GM12878 (cell line): ENCODE results near the gene SDF4.

ENCODE experiments used
- BRCA1 ChIP-seq: IDR thresholded peaks from 2 replicates; pipeline ENCODE4 v1.6.1; 2011; ENCODE audit warnings: low read depth, low read length, improper control_type of control experiment
- GATAD2B ChIP-seq: fragments of 450-650 bp; conservative IDR thresholded peaks from 2 replicates; pipeline ENCODE4 v1.6.1; 2017; ENCODE audit warnings: low read depth, mild to moderate bottlenecking, moderate library complexity
- POLR2A ChIP-seq: IDR thresholded peaks from 2 replicates; pipeline ENCODE4 v1.6.1; 2011; ENCODE audit warnings: low read depth, mild to moderate bottlenecking, low read length
- POLR2AphosphoS2 ChIP-seq: IDR thresholded peaks from 2 replicates; pipeline ENCODE4 v1.6.1; 2011; ENCODE audit warnings: low read depth, mild to moderate bottlenecking, low read length, improper control_type of control experiment, moderate library complexity
- TAF1 ChIP-seq: IDR thresholded peaks from 2 replicates; pipeline ENCODE4 v1.6.1; 2011; ENCODE audit warnings: mild to moderate bottlenecking, low read depth, low read length, borderline replicate concordance
- TBL1XR1 ChIP-seq: IDR thresholded peaks from 2 replicates; pipeline ENCODE4 v1.6.1; 2012; ENCODE audit warnings: low read depth, low read length, improper control_type of control experiment
- TF ChIP-seq, protein P1 (sequence below), 3 experiments: IDR thresholded peaks in 2 of 3; conservative IDR thresholded peaks in 1 of 3; 2 replicates each; pipeline ENCODE4 v1.5.1; 2011; ENCODE audit warnings: low read depth in 3 of 3, low read length in 3 of 3, mild to moderate bottlenecking in 3 of 3, control low read depth in 2 of 3, moderate library complexity in 2 of 3, inconsistent platforms in 1 of 3, mixed read lengths in 1 of 3; ENCODE audit not compliant: control insufficient read depth in 2 of 3, insufficient read depth in 1 of 3; ENCODE audit errors: extremely low read depth in 1 of 3

DNA sequence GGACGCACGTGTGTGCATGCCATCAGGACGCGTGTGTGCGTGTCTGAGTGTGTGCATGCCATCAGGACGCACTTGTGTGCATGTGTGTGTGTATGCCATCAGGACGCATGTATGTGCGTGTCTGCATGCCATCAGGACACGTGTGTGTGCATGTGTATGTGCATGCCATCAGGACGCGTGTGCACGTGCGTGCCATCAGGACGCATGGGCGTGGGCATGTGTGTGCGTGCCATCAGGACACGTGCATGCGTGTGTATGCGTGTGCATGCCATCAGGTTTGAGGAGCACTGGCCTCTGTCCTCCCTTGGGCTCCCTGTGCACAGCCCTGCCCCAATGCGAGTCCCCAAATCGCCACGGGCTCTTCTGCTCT, 27.3 kb upstream of the SDF4 start:
- TF ChIP-seq TAF1 (no peak), POLR2A (peak; percentile 74), BRCA1 (no peak), POLR2AphosphoS2 (no peak), GATAD2B (no peak), TBL1XR1 (no peak)
- TF ChIP-seq, protein P1, sequence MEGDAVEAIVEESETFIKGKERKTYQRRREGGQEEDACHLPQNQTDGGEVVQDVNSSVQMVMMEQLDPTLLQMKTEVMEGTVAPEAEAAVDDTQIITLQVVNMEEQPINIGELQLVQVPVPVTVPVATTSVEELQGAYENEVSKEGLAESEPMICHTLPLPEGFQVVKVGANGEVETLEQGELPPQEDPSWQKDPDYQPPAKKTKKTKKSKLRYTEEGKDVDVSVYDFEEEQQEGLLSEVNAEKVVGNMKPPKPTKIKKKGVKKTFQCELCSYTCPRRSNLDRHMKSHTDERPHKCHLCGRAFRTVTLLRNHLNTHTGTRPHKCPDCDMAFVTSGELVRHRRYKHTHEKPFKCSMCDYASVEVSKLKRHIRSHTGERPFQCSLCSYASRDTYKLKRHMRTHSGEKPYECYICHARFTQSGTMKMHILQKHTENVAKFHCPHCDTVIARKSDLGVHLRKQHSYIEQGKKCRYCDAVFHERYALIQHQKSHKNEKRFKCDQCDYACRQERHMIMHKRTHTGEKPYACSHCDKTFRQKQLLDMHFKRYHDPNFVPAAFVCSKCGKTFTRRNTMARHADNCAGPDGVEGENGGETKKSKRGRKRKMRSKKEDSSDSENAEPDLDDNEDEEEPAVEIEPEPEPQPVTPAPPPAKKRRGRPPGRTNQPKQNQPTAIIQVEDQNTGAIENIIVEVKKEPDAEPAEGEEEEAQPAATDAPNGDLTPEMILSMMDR (IDR thresholded peaks at IDR 0.05 in 2 of 3, conservative IDR thresholded peaks at IDR 0.05 in 1 of 3; ENCODE audit: control insufficient read depth in 2 of 3, extremely low read depth in 1 of 3, insufficient read depth in 1 of 3, low read depth in 3 of 3, low read length in 3 of 3): no peak
